GM21447 (cell line): Measurements from ENCODE around the gene PUS3.
"Not testable (repeated sequence)": the region's sequence is repeated elsewhere in the genome, so short reads cannot be mapped to it uniquely, and the experiment has no call there.

ENCODE experiments used
- ATAC-seq: cut with Tn5 transposase; IDR thresholded peaks from one replicate; pipeline ENCODE4 v1.9.1; 2021; ENCODE audit not compliant: unreplicated experiment

Gene PUS3

DNA sequence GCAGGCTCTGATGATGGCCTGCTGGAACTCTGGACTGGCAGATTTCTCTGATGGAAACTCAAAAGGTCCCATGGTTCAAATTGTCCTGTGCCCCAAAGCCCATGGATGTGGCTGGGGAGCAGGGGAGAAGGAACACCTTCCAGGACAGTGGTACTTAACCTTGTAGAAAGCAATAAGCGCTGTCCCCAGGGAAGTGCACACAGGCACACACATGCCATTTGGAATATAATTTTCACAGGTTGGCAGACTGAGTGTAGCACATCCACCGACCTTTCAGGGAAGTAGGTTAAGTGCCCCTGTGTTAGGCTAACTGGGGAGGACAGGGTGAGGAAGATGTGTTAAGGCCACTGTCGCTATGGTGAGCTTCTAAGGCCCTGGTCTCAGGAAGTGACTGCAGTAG lies 19.1 kb upstream of the PUS3 start:
- no peak for ATAC-seq

- no peak for ATAC-seq
Observed at GRCh38 chr11:125921042-125921441, 18.0 kb upstream of the PUS3 start.

GRCh38 chr11:125918140-125918840 lies 15.3 kb upstream of the PUS3 start:
- ATAC-seq, result no peak

DNA sequence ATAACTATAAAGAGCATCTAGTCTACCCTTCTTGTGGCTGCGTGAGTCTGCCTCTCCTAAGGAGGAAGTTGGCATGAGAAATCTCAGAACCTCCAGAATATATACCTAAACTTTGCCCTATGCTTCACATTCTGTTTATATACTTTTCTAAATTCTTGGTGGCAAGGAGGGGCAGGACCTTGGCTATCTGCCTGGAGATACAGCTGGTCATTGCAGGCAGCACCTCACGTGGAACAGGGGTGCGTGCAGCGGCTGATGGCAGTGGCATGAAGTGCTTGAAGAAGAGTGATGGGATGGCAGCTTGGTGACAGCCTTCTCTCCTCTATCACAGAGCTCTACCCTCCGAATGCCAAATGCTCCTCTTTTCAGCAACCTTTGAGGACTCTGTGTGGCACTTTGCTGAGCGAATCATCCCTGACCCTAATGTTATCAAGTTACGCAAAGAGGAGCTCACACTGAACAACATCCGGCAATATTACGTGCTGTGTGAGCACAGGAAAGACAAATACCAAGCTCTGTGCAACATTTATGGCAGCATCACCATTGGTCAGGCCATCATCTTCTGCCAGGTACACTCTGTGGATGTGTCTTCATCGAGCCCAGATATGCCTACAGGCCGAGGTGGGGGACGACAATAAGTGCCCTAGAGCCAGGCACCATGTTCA lies 13.8 kb upstream of the PUS3 start:
- no peak for ATAC-seq

DNA sequence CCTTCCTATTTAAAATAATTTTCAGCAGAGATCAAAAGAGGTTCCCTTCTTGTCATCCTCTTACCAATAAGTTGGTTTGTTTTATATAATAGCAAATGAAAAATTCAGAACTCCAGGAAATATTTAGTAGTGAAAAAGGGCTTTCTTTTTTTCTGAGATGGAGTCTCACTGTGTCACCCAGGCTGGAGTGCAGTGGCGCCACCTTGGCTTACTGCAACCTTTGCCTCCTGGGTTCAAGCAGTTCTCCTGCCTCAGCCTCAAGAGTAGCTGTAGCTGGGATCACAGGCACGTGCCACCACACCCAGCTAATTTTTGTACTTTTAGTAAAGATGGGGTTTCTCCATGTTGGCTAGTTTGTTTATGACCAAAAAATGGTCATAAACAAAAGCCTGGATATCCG lies 11.6 kb upstream of the PUS3 start:
- not testable (repeated sequence) for ATAC-seq

DNA sequence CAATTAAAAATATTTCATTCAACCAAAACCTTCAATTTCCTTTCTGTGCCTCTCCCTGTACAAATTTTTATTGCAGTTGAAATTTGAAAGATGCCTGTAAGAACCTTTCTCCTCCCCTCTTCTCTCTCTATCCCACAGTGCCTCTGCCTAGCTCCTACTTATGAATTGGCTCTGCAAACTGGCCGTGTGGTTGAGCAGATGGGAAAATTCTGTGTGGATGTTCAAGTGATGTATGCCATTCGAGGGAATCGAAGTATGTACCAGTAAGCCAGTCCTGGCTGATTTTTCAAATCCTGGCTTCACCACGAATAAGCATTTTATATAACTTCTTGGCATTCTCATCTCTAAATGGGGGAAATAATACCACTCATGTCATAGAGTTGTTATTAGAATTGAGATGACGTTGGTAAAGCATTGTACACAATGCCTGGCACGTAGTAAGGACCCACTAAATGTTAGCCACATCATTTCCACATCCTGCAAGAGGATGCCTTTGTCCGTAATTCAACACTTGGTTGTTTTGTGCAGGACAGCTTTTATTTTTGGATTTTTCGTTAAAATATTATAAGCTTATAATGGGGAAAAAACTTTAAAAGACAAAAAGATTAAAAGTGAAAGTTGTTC lies 7.3 kb upstream of the PUS3 start:
- no peak for ATAC-seq

DNA sequence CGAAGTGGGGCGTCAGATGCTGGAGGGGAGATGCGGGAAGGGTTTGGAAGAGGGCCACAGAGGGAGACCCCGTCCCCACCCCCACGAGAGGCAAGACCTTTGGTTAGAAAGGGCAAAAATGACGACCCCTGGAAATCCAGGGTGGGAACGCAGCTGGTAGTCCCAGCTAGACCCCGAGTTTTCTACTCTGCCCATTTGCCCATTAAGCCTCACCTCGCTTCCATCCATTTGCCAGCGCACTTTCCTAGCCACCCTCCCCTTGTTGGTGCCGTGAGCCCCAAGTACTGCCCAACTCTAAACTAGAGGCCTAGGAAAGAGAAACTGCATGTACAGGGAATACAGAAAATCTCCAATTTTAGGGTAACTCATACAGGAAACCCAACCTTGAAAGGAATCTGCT lies 1.7 kb upstream of the PUS3 start:
- no peak for ATAC-seq

GRCh38 chr11:125903711-125904659 lies 979 bp upstream of the PUS3 start, which contains the start of gene DDX25:
Gene DDX25, plus strand, starts transcription at chr11:125904508. Its CDS starts 10 bp downstream, at chr11:125904518.
- ATAC-seq, result no peak

DNA sequence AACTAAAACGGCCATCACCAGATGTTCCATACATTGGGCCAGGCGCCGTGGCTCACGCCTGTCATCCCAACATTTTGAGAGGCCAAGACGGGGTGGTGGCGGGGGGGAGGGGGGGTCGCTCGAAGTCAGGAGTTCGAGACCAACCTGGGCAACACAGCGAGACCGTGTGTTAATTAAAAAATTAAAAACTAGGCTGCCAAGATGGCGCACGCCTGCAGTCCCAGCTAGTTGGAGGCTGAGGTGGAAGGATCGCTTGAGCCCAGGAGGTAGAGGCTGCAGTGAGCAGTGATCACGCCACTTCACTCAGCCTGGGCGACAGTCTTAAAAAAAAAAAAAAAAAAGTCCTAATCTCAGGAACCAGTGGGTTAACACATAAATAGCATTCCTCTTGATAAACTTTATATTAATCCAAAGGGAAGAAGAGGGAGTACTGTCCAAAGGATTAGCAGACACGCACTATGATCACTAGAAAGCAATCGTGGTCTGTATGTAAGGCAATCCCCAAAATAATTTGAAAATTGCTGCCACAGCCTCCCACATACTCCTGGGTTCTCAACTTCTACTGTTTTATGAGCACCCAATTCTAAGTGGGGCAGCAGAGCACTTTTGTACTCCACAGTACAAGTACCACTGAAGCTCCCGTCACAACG lies 604 bp downstream of the PUS3 start:
- ATAC-seq, result no peak

DNA sequence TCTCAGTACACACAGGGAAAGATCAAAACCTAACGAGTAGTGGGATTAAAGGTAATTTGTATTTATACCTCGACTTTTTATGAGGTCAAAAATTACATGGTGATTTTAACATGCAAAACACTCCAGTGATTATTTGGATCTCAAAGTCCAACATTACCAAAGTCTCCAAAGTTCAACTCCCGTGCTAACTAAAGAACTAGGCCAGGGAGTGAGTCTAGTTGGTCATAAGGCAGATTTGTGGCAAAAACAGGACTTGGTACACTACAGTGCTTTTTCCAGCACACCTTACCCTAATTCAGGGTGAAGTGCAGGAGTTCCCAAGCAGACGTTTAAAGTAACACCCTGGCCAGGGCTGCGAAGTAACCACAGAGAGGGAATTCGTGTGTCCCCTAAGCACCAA lies 1.1 kb downstream of the PUS3 start:
- ATAC-seq, result no peak

GRCh38 chr11:125892994-125893393 lies 10.0 kb downstream of the PUS3 start:
- ATAC-seq, result no peak

- ATAC-seq, result no peak
Observed at GRCh38 chr11:125892071-125892470, 10.9 kb downstream of the PUS3 start.

GRCh38 chr11:125890447-125891100 lies 12.4 kb downstream of the PUS3 start:
- ATAC-seq, result no peak

DNA sequence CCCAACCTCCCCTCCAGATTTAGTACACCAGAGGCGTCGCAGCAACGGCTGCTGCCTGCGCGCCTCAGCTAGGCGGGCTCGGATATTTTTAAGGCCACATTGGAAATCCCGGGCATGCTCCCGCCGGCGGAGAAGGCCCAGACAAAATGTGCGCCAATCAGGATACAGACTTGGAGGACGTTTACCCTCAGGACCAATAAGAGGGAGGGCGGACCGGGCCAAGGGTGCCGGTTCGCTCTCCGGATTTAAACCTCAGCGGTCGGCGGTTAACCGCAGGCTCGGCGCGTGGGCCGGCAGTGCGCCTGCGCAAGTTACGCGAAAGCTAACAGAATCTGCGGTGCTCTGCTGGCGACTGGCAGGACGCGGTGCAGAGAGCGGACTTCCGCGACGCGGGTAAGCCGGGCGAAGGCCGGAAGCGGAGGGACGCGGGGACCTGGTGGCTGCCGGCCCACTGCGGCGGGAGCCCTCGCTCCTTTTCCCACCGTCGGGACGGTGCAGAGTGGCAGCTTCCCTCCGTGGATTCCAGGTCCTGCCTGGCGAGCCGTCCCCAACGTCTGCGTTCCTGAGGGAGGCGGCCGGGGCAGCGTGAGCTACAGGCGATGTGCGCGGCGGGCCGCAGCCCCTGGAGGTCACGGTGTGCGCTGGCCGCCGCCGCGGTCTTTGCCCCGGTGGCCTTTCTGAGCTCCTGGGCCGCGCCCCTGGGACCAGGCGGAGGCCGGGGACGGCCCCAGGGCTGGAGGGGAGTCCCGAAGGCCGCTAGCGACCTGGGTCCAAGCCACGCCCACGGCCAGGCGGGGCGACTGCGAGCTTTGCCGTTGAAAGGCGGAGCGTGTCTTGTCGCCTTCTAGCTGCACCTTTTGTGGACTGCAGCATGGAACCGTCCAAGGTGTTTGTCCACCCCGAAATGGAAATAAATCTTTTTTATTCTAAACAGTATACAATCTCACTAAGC lies 15.4 kb downstream of the PUS3 start, which contains the start of gene HYLS1:
HYLS1 (plus strand) TSS at position 296 of the 952 bp plus-strand sequence. CDS start 11,701 bp downstream, outside the sequence.
- peak; percentile 87 for ATAC-seq

DNA sequence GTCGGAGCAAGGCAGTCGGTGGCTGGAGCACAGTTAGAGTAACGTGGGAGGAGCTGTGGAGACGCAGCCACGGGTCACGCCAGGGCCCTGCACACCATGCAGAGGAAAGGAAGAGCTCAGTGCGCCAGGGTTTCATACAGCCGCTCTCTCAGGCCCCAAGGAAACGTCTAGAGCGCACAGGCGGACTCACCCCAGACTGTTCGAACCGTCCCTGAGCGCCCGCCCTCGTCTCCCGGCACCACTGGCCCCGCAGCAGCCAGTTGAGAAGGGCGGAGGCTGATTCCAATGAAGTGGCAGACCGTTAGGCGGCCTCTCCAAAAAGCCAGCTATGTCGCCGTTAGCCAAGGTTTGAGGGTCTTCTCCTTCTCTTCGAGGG lies 16.0 kb downstream of the PUS3 start:
- ATAC-seq, result peak; percentile 36

GRCh38 chr11:125883375-125883774 lies 19.6 kb downstream of the PUS3 start:
- ATAC-seq, result no peak

DNA sequence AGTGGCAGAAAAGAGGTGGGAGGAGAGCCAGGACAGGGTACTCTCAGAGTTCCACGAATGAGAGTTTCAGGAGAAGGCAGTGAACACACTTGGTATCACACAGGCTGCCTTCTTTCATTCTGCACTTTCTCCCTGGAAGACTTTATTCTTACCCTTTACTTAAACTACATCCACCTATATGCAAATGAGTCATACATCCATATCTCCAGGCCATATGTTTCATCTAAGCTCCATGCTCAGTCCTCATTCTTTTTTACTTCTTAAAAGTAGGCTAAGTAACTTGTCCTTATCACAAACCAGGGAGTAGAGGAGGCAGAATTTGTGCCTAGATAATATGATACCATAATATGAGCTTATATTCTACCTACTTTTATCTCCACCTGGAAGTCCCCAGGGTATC lies 21.7 kb downstream of the PUS3 start:
- ATAC-seq, result no peak

- peak; percentile 77 for ATAC-seq
Observed at GRCh38 chr11:125874556-125875124, 28.4 kb downstream of the PUS3 start.
